HG02623 (cell line): ENCODE results near the gene MTARC2.
A peak's percentile ranks its signal among the peaks of the same experiment; 100 is the strongest.

ENCODE experiments used
- ATAC-seq: cut with Tn5 transposase; IDR thresholded peaks from one replicate; pipeline ENCODE4 v1.9.1; 2021; ENCODE audit warnings: moderate library complexity; ENCODE audit not compliant: unreplicated experiment

MTARC2 gene

GRCh38 chr1:220798338-220798737 lies 50.2 kb downstream of the MTARC2 start:
- ATAC-seq: no peak

GRCh38 chr1:220800262-220800661 lies 52.1 kb downstream of the MTARC2 start:
- no peak for ATAC-seq

DNA sequence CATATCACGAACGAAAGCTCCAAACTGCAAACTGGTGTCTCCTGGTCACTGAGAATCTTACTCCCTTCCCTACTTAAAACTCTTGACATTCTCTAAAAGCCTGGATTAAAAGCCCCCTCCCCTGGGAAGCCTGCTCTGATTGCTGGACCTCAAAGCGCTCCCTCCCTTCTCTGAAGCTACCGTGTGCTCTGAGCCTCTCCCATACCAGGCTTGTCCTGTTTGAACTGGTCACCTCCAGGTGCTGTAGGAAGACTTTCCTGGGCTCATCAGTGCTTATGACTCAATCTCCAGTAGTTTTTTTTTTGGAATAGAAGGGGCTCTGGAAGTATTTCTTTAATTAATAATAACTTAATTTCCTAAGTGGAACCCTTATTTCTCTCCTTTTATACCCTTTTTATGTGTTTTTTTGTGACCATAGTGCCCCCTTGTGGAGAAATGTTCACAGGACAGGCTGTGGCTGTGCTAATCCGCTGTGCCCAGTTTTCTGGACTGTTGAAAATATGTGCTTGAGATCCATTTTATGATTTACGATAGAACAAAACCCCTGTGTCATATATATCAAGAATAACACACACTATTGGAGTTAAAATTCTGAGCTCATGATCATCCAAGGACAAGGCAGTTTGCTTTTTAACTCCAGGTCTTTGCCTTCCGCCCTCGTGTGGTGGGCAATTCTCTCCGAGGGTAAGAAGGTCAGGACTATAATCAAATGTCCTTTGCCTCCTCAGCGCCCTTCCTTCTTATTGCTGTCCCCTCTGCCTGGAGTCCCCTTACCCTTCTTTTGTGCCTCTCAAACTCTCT lies 55.5 kb downstream of the MTARC2 start:
- no peak for ATAC-seq

DNA sequence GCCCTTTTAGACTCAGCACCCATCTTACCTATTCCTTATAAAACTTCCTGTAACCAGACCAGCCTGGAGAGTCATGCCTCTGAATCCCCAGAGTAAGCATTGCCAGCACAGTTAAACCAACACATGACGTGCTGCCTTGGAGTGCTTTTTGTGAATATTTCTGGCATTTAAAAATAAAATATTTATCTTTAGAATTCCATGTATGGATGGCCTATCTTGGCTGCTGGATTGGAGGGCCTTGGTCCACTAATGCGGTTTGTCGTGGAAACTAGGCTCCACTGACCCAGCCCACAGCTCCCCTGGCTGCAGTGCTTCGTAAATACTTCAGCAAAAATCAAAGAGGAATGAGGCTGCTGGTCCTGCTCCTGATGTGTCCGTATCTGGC lies 56.1 kb downstream of the MTARC2 start:
- ATAC-seq: no peak

DNA sequence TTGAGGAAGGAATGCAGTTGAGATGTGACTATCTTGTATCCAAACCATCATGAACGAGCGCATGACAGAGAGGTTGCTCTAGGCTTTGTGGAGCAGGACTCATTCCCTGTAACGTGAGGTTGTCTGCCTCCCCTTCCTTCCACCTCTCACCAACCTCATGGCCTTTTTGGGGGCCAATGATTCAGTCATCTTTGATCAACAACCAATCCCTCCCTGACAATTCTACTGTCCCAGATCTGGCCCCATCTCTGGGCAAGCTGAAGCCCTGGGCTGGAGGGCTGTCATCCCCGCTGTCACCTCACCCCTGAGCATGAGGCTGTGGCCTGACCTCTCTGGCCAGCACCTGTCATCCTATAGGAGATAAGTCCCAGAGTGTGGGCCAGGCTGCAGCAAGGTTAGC lies 58.3 kb downstream of the MTARC2 start:
- no peak for ATAC-seq

GRCh38 chr1:220807726-220808125 lies 59.6 kb downstream of the MTARC2 start:
- ATAC-seq: no peak

GRCh38 chr1:220808345-220809186 lies 60.4 kb downstream of the MTARC2 start:
- ATAC-seq: no peak

DNA sequence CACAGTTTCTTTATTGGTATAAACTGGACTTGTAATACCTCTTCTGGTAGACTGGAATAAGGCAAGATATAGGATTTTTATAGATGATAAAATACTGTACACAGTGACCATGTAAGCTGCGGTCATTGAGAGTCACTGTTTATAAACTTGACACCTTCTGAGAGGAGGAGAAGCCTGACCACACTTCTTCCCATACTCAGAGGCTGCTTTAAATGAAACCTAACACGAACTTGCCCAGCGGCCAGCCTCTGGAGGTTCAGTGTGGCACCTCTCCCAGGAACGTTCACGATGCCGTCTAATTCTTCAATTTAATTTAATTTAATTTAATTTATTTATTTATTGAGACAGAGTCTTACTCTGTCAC lies 61.0 kb downstream of the MTARC2 start:
- ATAC-seq: no peak

- no peak for ATAC-seq
These were observed 61.6 kb downstream of the MTARC2 start for GRCh38 chr1:220809704-220810103.

- peak; percentile 91 for ATAC-seq
These were observed 62.1 kb downstream of the MTARC2 start for GRCh38 chr1:220810179-220810653.

DNA sequence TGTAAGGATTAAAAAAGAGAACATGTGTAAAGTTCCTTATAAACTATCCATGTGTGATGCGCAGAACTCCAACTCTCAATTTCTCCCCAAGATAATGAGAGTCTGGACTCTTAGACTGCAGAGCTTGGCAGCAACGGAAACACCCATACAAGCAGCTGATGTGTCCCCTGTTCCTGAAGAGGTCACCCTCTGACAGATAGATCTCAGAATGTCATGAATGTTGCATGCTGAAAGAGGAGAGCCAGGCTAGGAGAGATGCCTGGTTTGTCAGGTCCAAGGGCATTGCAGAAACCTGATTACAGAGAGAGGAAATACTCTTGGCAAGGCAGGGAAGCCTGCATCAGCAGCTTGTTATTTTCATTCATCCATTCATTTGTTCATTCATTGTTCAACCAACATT lies 62.8 kb downstream of the MTARC2 start:
- ATAC-seq: no peak

- ATAC-seq: no peak
These were observed 63.6 kb downstream of the MTARC2 start for GRCh38 chr1:220811695-220812094.

GRCh38 chr1:220812308-220812707 lies 64.2 kb downstream of the MTARC2 start:
- ATAC-seq: no peak

- ATAC-seq: no peak
These were observed 64.9 kb downstream of the MTARC2 start for GRCh38 chr1:220813013-220813412.

DNA sequence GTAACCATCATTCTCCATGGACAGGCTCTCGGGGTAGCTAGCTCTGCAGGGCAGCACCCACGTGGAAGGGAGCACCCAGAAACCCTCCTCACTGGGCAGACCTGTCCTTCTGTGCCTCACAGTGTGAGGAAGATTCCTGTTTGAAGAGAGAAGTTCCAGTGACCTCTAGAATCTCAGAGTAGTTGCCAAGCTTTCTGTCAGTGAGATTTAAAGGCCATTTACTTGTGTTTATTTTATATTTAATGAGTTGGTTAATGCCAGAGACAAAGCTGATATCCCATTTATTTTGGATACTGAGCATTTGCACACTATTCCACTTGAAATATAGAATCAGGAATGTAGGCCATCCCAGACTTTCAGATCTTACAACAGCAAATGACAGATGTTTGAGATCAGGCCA lies 67.3 kb downstream of the MTARC2 start:
- ATAC-seq: no peak

DNA sequence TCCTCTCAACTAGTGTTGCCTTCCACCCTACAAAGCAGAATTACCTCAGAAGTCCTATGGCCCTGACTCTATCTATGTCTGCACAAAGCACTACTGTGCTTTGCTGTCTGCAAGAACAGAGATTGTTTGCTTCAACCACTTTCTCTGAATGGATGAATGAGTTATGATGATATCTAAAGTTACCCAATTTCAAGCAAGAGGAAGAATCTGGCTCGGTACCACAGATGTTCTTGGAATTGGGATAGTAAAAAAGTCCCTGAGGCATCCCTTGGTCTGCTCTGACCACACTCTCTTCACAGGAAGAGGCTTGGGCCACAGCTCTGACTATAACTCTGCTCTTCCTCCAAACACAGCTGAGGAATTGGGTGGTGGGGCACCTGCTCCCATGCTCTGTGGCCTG lies 69.8 kb downstream of the MTARC2 start:
- ATAC-seq: no peak

GRCh38 chr1:220818421-220819173 lies 70.5 kb downstream of the MTARC2 start:
- ATAC-seq: no peak

DNA sequence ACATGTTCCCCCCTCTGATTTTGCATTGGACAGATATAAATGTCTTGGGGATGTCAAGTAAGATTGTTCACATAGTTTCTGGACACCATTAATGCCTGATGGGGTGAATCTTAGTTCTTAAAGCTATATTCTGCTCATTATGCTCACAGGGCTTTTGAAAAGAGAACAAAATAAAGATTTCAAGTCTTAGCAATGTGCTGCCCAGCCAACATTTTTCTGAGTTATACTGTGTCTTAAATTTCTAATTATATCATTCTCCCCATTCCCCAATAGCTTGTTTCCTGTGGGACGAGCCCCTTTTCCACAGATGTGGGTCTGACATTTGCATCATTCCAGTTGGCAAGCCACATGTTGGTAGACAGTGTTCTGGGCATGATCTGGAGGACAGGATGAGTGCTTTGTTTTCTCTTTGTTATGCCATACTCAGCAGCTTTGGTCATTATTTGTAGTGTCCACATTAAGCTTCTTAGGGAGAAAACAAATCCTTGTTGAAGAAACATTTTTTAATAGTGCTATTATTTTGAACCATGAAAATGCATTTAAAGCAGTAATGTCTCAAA lies 71.4 kb downstream of the MTARC2 start:
- no peak for ATAC-seq

- ATAC-seq: no peak
These were observed 76.2 kb downstream of the MTARC2 start for GRCh38 chr1:220824031-220824989.
